GM21423 (cell line): Measurements from ENCODE around the gene YWHAH.
A peak's percentile ranks its signal among the peaks of the same experiment; 100 is the strongest.

Experiments used
- ATAC-seq: cut with Tn5 transposase; IDR thresholded peaks from one replicate; pipeline ENCODE4 v1.9.1; 2021; ENCODE audit warnings: mild to moderate bottlenecking, moderate library complexity; ENCODE audit not compliant: unreplicated experiment

YWHAH gene

DNA sequence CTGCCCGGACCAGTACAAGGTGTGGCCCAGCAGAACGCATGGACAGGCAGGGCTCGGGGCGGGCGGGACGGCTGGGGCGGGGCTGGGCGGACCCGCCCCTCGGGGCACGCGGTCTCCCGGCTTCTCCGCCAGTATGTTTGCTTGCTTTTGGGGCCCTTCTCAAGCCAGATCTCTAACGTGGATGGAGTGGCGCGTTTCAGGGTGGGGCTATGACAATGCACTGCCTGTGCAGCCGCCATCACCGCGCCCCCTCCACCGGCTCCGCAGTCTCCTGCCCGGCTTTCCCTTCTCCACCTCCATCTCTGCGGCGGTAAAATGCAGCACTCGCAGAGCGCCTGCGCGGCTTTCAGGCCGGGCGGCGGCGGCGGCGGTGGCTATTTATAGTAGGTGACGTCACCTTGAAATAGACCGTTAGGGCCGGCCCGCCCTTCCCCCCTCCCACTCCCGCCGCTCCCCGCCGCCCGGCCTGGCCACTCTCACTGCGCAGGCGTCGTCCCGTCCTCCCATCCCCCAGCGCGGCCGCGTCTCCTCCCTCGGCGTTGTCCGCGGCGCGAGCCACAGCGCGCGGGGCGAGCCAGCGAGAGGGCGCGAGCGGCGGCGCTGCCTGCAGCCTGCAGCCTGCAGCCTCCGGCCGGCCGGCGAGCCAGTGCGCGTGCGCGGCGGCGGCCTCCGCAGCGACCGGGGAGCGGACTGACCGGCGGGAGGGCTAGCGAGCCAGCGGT, at the start of gene YWHAH:
Gene YWHAH, plus strand, starts transcription at position 558 of the 722 bp plus-strand sequence. CDS start 199 bp downstream, outside the sequence.
- peak; percentile 64 for ATAC-seq

DNA sequence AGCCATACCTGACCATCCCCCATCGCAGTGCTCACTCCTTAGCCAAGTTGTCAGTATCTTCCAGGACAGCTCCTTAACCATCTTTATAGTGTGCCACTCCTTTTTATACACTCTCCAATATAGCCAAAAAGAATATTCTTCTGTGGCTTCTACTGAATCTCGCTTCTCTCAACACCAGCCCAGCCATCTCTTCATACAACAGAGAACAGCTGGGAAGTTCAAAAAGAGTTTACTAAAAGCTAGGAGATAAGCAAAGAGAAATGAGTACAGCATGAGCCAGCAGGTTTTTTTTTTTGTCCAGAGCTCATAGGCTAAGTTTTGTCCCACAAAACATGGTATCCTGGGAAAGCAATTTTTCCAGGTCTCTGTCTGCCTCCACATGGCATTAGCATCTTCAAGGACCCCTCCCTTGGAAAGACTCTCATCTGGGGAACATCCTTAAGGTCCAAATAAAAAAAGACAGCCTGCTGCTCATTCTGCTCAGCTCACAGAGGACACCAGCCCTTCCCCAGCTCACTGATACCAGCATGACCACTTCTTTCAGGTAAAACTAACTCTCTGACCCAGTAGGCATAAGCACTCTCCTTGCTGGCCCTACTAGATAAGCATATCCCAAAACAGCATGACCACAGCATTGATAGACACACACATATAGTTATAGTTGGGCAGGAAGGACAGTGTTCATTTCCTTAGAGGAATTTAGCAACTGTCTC, 48.8 kb upstream of the YWHAH start:
- no peak for ATAC-seq

DNA sequence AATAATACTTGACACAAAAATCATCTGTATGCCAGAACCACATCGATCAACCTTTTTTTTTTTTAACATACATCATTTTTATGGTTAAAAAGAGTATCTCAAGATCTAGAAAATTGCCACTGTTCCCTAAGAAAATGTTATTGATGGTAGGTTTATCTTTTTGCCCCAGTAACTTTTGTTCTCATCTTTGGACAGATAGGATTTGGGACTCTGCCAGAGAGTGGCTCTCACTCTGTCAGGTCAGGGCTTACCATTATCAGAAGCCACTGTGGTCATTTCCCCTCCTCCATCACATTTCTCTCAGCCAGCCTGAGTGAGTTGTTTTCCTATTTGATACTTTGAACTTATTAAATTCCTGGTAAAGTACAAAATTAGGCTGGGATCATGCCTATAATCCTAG, 47.9 kb upstream of the YWHAH start:
- ATAC-seq = no peak

DNA sequence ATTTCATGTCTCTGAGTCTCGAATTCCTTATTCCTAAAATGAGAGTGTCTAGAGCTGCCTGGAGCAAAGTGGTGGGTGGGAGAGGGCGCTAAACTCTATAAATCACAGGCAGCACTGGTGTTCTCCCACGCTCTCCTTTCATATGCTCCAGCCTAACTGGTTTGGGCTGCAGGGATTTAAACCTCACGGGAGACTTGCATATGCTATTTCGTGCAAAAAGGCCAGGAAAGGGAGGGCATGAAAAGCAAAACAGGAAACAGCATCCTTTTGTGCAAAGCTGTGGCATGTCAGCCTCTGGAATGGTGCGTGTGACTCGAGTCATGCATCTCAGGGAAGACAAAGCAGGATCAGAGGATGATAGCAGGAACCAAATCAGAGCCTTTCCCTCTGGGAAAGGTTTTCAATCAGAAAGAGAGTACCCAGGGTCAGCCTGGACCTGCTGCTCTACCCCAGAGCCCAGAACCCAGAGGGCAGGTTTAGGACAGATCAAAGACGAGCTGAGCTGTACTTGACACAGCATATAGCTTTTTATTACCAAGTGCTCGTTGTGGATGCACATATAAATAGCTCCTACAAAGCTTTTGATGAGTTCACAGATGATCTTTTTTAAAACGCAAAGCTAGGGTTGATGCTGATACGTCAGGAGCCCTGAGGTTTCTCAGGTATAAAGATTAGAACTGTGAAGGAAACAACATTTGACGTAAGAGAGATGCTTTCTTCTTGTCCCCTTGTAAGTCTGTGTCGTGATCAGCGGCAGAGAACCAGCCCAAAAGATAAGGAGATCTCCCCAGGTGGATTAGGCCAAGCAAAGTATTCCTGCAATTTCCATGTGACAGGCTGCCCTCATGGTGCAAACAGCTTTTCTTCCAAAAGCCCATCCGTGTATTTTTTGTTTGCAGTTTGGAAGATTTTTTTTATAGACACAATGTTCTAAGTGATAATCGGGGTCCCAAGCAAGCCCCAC, 46.2 kb upstream of the YWHAH start:
- no peak for ATAC-seq

DNA sequence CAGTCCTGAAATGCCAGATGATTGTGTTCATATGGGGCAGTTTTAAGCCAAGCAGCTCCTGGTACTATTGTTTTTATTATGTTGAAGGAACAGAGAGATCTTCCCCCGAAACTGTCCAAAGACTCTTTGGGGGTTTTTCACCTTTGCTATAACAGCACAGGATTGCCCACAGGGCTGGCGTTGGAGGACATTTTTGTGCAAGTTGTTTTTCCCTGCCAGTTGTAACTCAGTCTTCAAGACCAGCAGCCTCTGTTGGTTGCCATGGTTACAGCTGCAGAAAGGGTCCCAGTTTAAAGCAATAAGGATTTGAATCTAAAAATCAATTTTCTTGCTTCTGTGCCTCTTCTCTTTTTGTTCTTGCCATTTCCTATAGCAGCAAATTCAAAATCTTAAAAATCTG, 45.4 kb upstream of the YWHAH start:
- no peak for ATAC-seq

DNA sequence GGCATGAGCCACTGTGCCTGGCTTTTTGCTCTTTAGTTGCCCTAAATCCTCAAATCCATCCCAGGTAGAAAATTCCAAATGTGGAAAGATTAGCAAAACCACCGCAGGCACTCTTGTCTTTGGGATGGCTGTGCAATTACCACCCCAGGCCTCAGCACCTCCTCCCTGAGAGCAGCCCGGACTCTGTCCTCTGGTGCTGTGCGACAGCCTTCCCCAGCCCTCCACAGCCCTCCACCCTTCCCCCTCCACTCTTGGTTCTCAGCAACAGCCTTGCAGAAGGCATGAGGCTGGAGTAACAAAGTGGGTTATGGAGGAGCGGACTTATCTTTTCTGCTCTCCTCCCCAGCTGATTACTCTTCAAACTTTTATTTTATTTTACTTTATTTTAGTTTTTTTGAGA, 44.7 kb upstream of the YWHAH start:
- no peak for ATAC-seq

DNA sequence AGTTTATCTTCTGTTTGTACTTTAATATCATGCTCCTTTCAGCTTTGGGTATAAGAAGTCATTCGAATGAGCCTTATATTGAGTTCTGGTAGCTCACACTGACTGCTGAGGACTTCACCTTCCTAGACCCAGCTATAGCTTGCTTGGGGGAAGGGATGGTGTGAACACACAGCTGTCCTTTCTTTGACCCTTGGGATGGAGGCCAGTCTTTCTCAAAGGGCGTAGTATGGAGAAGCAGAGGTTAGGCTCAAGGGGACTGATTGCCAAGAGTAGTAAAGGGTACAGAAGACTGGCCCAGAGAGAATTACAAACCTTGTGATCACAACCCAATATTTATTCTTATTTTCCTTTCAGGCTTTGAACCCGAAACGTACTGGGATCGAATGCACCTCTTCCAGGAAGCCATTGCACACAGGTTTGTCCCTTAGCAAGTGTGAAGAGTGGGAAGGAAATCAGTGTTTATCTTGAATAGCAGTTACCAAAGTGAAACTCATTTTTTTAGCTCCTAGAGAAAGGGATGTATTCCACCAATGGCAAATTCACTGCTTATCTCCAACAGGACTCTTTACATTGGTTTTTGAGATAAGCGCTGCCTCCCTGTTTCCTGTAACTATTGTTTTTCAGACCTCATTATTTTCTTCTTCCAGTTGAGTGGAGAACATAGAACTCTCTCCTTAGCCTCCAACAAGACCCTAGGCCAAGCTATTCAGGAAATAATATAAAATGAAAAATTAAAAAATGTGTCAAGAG, 42.8 kb upstream of the YWHAH start:
- no peak for ATAC-seq

DNA sequence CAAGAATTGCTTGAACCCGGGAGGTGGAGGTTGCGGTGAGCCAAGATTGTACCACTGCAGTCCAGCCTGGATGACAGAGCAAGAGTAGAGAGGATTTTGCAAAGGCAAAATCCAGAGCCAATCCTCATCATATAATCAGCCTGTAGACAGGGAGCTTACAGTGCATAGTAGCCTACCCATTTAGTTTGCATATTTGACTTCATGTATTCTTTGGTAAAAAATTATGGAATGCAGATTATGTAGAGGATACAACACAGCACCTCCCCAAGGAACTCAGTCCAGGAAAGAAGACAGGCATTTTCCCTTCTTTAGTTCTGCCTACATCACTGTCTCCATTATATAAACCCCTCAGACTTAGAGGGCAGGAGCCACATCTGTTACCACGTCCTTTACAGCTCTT, 39.7 kb upstream of the YWHAH start:
- no peak for ATAC-seq

DNA sequence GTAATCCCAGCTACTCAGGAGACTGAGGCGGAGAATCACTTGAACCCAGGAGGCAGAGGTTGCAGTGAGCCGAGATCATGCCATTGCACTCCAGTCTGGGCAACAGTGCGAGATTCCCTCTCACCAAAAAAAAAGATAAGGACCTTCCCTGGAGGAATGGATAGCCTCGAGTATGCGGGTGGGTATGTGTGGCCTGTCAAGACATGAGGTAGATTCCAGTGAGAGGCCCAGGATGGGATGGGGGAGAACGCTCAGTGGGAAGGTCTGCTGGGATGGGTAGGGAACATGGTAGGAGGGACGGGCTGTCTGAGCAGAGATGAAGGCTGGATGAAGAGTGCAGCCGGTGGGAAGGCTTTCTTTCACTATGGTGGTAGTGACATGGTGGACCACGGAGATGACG, 39.0 kb upstream of the YWHAH start:
- no peak for ATAC-seq

DNA sequence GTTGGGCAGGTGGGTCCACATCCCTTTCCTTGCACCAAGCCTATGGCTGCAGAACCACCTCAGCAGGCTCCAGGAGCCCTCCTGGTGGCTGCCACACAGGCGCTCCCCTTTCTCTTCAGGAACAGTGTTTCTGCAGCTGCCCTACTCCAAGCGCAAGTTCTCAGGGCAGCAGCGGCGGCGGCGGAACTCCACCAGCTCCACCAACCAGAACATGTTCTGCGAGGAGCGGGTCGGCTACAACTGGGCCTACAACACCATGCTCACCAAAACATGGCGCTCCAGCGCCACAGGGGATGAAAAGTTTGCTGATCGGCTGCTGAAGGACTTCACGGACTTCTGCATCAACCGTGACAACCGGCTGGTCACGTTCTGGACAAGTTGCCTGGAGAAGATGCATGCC, 38.2 kb upstream of the YWHAH start:
- ATAC-seq = no peak

DNA sequence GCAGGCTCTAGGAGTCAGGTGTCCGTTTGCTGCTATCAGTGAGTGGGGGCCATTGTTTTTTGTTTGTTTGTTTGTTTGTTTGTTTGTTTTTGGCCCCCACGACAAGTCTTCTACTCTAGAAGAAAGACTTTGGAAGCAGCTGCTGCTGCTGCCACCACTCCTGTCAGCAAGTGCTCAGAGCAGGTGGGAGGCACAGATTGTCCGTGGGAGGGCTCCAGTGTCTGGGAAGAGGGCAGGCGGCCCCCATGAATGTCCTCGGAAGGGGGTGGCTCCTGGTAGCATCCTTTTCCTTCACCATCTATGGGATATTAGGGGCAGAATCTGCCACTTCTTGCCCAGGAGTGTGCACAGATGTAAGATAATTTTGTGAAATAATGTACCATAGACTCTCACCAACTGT, 37.8 kb upstream of the YWHAH start:
- no peak for ATAC-seq

DNA sequence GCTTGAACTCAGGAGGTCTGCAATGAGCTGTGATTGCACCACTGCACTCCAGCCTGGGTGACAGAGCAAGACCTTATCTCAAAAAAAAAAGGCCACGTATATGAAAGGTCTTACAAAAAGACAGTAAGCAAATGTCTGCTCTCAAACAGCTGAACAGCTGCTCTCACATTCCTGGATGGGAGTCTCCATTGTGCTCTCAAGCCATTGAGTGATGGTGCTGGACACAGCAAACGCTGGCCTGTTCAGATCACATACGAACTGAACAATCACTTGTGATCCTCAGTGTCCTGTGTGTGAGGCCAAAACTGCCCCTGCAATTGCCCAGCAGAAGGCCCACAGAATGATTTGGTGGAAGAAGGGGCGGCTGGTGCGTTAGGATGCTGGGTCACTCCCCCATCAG, 34.4 kb upstream of the YWHAH start:
- no peak for ATAC-seq

DNA sequence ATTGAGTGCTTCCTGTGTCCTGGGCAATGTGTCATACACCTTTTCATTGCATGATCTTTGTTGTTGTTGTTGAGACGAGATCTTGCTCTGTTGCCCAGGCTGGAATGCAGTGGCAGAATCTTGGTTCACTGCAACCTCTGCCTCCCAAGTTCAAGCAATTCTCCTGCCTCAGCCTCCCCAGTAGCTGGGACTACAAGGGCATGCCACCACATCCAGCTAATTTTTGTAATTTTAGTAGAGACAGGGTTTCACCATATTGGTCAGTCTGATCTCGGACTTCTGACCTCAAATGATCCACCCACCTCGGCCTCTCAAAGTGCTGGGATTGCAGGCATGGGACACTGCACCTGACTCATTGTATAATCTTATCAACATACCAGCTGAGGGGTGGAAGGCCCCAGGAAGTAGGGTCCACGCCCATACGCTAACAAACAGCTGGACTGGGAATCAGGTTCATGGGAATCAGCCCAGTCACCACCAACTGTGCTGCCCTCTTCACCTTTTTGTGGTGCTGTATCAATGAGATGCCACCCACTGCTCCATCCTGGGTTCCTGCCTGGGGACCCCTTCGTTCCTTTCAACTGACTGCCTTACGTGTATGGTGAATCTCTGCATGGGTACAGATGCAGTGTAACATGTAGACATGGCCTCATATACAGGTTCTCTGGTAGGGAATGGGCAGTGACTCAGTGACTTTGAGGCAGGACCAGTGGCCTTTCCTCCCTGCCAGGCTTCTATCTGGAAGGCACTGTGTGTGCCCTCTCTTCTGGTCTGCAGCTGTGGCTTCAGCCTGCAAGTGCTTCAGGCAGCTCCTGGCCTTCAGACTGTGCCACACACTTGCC, 32.5 kb upstream of the YWHAH start:
- no peak for ATAC-seq

DNA sequence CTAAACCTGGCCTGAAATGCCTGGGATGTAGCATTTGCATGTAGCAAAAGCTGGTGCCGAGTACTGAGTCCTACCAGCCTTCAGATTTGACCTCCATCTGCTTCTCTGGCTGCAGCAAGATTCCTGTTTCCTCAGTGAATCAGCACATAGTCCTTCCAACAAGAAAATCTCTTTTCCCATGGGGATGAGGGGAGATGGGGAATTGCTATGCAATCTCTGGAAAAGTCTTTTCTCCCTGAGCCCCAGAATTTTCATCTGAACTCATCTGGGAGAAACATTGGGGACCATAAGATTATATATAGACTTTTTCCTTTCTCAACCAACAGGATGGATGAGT, 32.0 kb upstream of the YWHAH start:
- no peak for ATAC-seq

DNA sequence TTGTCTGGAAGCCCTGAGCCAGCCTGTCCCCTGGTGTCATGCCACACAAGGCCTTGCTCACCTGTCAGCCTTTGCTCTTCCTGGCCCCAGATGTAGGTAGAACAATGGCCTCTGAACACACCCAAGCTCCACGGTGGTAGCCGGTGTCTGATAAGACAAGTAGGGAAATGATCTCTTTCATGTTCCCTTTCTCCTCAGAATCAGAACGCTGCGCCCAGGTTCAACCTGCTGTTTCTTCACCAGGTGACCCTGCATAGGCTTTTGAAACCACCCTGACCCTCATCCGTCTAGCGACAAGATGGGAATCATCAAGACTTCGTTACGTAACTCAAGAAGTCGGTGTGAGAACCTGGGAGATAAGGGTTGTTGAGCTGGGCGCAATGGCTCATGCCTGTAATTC, 28.7 kb upstream of the YWHAH start:
- ATAC-seq = no peak

DNA sequence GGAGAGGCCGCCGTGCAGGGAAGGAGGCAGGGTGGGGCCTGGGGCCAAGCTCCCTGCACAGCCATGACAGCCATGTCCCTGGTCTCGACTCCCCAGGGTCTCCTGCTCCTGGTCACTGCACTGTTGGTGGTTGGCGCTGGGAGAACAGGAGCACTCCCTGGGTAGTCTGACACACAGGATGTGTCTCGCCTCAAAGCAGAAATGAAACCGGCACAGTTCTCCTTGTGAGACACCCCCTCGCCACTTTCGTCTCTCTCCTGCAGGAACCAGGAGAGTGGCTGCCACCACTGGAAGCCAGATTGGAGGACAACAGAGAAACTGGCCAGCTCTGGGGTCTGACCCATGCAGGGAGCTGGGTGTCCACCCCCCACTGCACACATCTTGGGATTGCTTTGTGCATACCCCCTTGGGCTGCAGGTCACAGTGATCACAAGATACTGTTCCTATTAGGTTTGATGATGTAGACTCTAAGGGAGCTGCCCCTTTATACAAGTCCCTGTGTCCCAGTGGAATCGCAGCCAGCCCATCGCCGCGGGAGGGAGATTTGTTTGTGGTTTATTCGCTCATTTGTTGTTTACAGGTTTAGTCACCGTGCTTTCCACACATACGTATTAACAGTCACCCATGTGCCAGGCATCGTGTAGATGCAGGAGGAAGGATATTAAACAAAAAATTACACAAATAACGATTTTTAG, 27.0 kb upstream of the YWHAH start:
- ATAC-seq = no peak

DNA sequence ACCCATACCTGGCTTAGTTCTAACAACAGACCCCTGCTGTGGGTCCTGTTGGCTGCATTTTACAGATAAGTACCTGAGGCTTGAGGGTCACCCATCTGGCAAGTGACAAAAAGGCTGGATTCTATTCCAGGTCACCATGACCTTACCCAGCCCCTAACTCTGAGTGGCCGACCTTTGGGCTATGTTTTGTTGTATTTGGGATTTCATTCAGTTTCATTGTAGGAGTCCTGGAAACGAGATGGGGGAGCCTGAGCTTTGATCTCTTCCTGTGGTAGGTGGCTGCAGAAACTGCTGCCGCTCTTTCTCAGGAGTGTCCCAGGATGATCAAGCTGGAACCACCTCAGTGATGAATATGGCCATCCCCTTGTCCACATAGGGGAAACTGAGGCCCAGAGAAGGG, 24.6 kb upstream of the YWHAH start:
- no peak for ATAC-seq

DNA sequence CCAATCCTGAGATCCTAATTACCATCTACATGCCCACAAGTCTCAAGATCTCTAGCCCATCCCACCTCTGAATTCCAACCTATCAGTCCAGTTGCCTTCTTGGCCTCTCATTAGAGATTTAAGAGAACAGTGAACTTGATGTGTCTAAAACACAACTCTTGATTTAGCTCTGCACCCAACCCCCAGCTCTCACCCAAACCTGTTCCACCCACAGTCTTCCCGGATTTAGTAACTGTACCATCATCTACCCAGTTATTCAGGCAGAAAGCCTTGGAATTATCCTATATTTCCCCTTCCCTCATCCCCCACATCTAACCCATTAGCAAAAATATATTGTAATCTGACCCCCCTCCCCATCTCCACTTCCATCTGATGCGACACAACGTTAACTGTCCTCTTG, 24.0 kb upstream of the YWHAH start:
- no peak for ATAC-seq

DNA sequence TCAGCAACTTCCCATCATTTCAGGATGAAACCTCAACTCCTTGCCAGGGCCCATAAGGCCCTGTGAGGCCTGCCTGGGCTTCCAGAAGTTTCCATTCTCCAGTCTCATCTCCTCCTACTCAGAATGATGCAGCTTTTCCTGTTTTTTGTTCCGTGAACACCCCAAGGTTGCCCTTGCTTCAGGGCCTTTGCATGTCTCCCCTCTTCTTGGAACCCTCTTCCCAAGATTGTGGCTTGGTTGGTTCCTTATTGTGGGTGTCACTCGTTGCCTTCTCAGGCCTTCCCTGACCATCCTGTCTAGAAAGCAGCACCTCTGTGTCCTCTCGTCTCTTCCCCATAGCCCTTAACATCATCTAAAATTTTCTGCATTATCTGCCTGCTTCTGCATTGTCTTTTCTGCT, 23.2 kb upstream of the YWHAH start:
- no peak for ATAC-seq
